Esophagus muscularis mucosa (tissue), 4 donors: ENCODE results near the gene MRGPRX1.

Source experiments
- CTCF ChIP-seq, 3 experiments: fragments of 200-600 bp in 2 of 3; fragments of 450-650 bp in 1 of 3; sonication (generic) in 2 of 3; IDR thresholded peaks; one replicate each; pipeline ENCODE4 v1.5.1; 2017 to 2019; ENCODE audit warnings: antibody characterized with exemption in 3 of 3, mild to moderate bottlenecking in 2 of 3, moderate library complexity in 1 of 3
- EP300 ChIP-seq: sonication (generic); formaldehyde crosslinking; IDR thresholded peaks from one replicate; pipeline ENCODE4 v1.6.1; 2017; ENCODE audit warnings: antibody characterized with exemption
- POLR2A ChIP-seq: fragments of 450-650 bp; IDR thresholded peaks from one replicate; pipeline ENCODE4 v1.6.1; 2017; ENCODE audit warnings: antibody characterized with exemption, moderate library complexity, mild to moderate bottlenecking, low read depth

GRCh38 chr11:18972336-18972735 lies 33.1 kb upstream of the MRGPRX1 start:
- TF ChIP-seq POLR2A (no peak), CTCF (IDR thresholded peaks at IDR 0.05) (no peak), EP300 (no peak)
